ENCODE measurements around the gene CAMSAP1.

DNA sequence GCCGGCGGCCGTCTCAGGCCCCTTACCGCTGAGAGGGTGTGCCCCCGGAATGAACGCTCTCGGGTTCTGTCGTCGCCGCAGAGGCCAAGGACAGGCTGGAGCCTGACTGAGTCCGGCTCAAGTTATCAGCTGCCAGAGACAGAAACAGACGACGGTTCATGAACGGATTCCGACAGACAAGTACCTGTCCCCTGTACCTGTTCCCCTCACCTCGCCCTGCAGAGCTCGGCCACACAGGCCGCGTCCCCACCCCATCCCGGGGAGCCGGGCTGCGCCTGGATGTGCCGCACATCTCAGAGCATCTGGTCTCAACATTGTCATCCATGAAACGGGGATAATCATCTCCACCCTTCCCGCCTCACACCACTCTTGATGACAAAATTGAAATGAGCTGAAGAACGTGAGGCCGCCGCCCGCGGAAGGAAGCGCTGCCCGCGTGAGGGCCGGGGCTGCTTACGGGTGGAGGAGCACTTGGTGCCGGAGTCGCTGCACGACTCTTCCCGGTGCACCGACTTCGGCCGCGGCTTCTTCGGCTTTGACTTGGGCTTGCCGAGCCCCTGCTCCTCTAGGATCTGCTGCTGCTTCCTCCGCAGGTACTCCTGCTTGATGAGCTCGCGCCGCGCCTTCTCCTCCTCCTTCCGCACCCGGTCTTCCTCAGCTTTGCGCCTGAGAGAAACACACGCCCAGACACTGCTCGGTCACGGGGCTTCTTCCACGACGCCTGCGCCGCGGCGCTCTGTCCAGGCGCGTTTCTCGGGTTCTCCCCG is 89.2 kb downstream of the CAMSAP1 start:
- no peak for TF ChIP-seq ZNF692 (tag by site-specific recombination; IDR thresholded peaks at IDR 0.05)
- no peak for TF ChIP-seq ZNF19 (tag by site-specific recombination; IDR thresholded peaks at IDR 0.05; ENCODE audit: low read depth)
- TF ChIP-seq ZBTB7A (tag by site-specific recombination; IDR thresholded peaks at IDR 0.05; ENCODE audit: low read depth), result no peak
- TF ChIP-seq, protein P1, sequence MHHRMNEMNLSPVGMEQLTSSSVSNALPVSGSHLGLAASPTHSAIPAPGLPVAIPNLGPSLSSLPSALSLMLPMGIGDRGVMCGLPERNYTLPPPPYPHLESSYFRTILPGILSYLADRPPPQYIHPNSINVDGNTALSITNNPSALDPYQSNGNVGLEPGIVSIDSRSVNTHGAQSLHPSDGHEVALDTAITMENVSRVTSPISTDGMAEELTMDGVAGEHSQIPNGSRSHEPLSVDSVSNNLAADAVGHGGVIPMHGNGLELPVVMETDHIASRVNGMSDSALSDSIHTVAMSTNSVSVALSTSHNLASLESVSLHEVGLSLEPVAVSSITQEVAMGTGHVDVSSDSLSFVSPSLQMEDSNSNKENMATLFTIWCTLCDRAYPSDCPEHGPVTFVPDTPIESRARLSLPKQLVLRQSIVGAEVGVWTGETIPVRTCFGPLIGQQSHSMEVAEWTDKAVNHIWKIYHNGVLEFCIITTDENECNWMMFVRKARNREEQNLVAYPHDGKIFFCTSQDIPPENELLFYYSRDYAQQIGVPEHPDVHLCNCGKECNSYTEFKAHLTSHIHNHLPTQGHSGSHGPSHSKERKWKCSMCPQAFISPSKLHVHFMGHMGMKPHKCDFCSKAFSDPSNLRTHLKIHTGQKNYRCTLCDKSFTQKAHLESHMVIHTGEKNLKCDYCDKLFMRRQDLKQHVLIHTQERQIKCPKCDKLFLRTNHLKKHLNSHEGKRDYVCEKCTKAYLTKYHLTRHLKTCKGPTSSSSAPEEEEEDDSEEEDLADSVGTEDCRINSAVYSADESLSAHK (tag by site-specific recombination; IDR thresholded peaks at IDR 0.05), result no peak
- no peak for TF ChIP-seq CTCF (tag by site-specific recombination; IDR thresholded peaks at IDR 0.05)
- no peak for TF ChIP-seq ZNF324 (tag by site-specific recombination; IDR thresholded peaks at IDR 0.05)
